Frontal cortex (tissue), 4 donors: Measurements from ENCODE around the gene TMEM63A. TPM values are rescaled to one million over a fixed set of nuclear protein-coding genes. Genes with fewer than 3 reads are reported as not detected.
A peak's percentile ranks its signal among the peaks of the same experiment; 100 is the strongest.
"Not testable (repeated sequence)": the region's sequence is repeated elsewhere in the genome, so short reads cannot be mapped to it uniquely, and the experiment has no call there.

Experiments
- DNase-seq, 2 donors: peaks; one replicate each; pipeline ENCODE4 v3.0.0; 2012; ENCODE audit warnings: low spot score in 2 of 2
- FAIRE-seq: peaks from 2 replicates; lab custom pipeline; 2012; peaks lifted over from hg19 to GRCh38; lab: Jason Lieb, UNC
- total RNA-seq: library from RNA; depleted of rRNA; stranded (reverse); fragments of >200 nt; gene quantifications from one replicate; pipeline ENCODE4 v1.2.3, GENCODE V29; 2014
- donor health status: control.
- donor health status: control.
- donor health status: control.

Gene TMEM63A
- 0.82 TPM for total RNA-seq

GRCh38 chr1:225881959-225882693 is at the start of gene TMEM63A:
TSS of gene TMEM63A (minus strand) at chr1:225882380. CDS start at chr1:225877580, 4,800 bp downstream.
- DNase-seq (peak; percentile 96), FAIRE-seq (no peak)

DNA sequence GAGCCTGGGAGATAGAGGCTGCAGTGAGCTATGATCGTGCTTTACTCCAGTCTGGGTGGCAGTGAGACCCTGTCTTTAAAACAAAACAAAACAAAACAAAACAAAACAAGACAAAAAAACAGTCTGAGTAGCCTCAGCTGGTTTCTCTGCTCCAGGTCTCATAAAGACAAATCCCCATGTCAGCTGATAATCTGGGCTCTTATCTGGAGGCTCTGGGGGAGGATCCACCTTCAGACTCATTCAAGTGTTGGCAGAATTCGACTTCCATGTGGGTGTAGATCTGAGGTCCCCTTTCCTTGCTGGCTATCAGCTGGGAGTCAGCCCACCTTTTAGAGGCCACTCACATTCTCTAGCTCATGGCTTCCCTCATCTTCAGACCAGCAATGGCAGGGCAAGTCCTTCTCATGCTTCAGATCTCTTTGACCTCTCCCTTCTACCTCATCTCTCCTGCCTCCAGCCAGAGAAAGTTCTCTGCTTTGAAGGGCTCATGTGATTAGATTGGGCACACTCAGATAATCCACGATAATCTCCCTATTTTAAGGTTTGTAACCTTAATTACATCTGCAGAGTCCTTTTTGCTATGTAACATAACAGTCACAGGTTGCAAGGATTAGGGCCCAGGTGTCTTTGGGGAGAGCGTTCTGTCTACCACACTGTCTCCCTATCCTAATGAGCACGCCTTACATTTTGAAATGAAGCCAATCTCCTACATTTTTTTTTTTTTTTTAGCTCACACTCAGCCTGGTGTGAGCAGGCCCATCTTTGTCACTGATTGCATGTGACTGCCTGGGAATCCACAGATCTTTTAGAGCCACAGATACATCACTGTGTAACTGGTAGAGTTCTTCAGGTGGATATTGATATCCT is 49.3 kb upstream of the TMEM63A start:
- FAIRE-seq (no peak), DNase-seq (no peak)

DNA sequence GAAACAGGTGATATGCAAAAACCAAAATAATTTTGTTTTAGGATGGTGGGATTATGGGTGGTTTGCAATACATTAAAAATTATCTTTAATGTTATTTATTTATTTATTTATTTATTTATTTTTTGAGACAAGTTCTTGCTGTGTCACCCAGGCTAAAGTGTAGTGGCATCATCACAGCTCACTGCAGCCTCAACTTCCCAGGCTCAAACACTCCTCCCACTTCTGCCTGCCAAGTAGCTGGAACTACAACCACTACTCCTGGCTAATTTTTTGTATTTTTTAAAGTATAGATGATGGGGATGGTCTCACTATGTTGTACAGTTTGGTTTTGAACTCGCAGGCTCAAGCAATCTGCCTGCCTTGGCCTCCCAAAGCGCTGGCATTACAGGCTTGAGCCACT is 48.4 kb upstream of the TMEM63A start:
- FAIRE-seq (no peak), DNase-seq (no peak)

DNA sequence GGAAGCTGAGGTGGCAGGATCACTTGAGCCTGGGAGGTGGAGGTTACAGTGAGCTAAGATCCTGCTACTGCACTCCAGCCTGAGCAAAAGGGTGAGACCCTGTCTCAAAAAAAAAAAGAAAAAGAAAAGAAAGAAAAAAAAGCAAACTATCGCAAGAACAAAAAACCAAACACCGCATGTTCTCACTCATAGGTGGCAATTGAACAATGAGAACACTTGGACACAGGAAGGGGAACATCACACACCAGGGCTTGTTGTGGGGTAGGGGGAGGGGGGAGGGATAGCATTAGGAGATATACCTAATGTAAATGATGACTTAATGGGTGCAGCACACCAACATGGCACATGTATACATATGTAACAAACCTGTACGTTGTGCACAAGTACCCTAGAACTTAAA is 47.3 kb upstream of the TMEM63A start:
- not testable (repeated sequence) for DNase-seq, FAIRE-seq

- FAIRE-seq: no peak
Measured at GRCh38 chr1:225928186-225929175, 46.3 kb upstream of the TMEM63A start.

DNA sequence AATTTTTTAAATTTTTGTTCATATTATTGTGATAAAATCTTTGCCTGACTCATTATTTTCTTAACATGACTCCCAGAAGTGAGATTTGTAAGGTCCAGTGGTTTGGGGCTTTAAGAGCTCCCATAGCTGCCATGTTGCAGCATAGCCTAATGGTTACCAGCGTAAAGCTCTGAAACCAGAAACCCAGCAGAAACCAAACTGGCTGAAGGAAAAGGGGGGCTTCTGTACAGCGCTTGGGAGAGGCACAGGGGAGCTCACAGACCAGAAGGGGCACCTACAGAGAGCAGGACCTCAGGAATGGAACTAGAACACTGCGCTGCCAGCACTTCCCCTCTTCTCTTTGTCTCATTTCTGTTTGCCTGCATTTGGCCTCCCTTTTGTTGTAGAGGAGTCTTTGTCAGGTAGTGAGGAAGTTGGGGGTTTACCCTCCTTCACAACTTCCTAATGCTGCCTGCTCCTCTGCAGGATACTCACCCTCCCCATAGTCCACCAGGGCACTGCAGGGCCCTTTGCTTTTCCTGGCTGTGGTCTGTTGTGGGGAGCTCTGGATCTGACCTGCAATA is 44.5 kb upstream of the TMEM63A start:
- FAIRE-seq (no peak), DNase-seq (no peak)

More at GRCh38 chr1:225928186-225929175, 46.3 kb upstream of the TMEM63A start:
- no peak for DNase-seq

- FAIRE-seq (no peak), DNase-seq (peak; percentile 99)
Measured at GRCh38 chr1:225923692-225924555, 41.7 kb upstream of the TMEM63A start, which contains the start of gene PYCR2. TSS of gene PYCR2 (minus strand) at chr1:225924250. CDS start at chr1:225924110, 140 bp downstream.

GRCh38 chr1:225923381-225923691 is 41.2 kb upstream of the TMEM63A start:
- DNase-seq (no peak), FAIRE-seq (no peak)

DNA sequence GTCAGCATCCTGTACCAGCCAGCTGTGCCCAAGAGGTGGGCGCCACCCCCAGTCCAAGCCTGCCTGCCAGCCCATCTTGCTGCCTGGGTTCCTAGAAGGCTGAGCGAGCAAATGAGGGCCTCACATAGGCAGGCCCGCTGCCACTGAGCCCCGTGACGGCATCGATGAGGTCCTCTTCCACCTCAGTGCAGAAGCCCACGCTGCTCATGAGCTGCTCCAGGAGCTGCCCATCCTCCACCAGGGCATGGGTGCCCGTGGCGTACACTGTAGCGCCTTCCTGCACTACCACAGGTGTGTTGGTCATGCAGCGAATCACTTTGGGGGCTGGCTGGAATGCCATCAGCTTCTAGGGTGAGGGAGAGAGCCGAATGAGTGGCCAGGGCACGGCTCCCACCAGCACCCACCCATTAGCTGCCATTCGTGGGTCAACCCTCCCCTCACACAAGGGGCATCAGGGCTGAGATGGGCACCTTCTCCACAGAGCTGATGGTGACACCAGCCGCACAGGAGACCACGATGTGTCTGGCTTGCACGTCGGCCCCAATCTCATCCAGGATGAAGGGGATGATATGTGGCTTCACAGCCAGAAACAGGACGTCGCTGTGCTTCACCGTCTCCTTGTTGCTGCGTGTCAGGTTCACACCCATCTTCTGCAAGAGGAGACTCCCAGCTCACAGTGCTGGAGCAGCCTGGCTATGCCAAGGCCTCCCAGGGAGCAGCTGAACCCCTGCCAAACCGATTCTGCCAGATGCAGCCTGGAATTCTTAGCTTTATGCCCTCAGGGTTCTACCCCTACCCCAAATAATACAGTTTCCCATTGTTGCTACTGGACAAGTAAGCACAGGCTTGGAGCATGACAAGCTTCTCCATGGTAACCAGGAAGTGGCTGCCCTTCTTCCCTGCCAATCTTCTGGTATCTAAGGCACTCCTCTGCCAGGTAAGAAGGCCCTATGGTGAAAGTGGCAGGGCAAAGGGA is 39.8 kb upstream of the TMEM63A start:
- no peak for FAIRE-seq
- DNase-seq: no peak

- FAIRE-seq: peak; percentile 33
- peak; percentile 79 to 80 for DNase-seq
Measured at GRCh38 chr1:225919906-225920305, 37.7 kb upstream of the TMEM63A start.

DNA sequence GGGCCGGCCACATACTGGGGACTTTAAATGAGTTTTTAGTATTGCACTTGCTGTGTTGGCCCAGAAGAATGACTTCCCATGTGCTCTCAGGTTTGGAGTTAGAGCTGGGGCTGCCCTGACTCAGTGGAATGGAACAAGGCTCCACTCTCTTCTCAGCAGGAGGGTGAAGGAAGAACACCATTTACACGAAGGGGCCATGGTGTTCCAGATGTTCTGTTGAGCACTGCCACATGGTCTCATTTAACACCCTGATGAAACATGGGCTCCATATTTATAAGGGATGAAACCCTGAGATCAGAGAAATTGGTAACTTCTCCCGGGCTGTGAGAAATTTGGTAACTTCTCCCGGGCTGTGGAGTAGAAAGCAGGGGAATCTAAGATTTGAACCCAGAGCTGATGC is 36.1 kb upstream of the TMEM63A start:
- no peak for FAIRE-seq
- no peak for DNase-seq

- no peak for FAIRE-seq
- no peak for DNase-seq
Measured at GRCh38 chr1:225917536-225917935, 35.4 kb upstream of the TMEM63A start.

GRCh38 chr1:225917101-225917500 is 34.9 kb upstream of the TMEM63A start:
- no peak for FAIRE-seq
- no peak for DNase-seq

GRCh38 chr1:225915538-225915991 is 33.4 kb upstream of the TMEM63A start:
- DNase-seq (no peak), FAIRE-seq (no peak)

- FAIRE-seq: no peak
- no peak for DNase-seq
Measured at GRCh38 chr1:225914947-225915346, 32.8 kb upstream of the TMEM63A start.

- no peak for FAIRE-seq
Measured at GRCh38 chr1:225914391-225914790, 32.2 kb upstream of the TMEM63A start.

More at GRCh38 chr1:225914391-225914790, 32.2 kb upstream of the TMEM63A start:
- DNase-seq: no peak
